HepG2 (cell line): ENCODE results near the gene GPR137. TPM values are rescaled to one million over a fixed set of nuclear protein-coding genes. Genes with fewer than 3 reads are reported as not detected.

ENCODE experiments used
- ADNP ChIP-seq: sonication (generic); formaldehyde crosslinking; IDR thresholded peaks from 2 replicates; pipeline ENCODE4 v1.4.0; 2020; ENCODE audit warnings: missing genetic modification reagents
- CREM ChIP-seq, 2 experiments: sonication (generic) in 1 of 2; formaldehyde crosslinking in 1 of 2; IDR thresholded peaks; 2 replicates each; pipeline versions ENCODE4 v1.4.0 to v1.6.1; 2016 to 2020; ENCODE audit warnings: antibody characterized with exemption in 1 of 2, mild to moderate bottlenecking in 1 of 2, missing genetic modification reagents in 1 of 2
- FOXJ3 ChIP-seq: sonication (generic); formaldehyde crosslinking; IDR thresholded peaks from 2 replicates; pipeline ENCODE4 v1.4.0; 2020; ENCODE audit warnings: missing genetic modification reagents, mild to moderate bottlenecking, borderline replicate concordance
- KDM3A ChIP-seq: IDR thresholded peaks from 2 replicates; pipeline ENCODE4 v1.6.1; 2018; ENCODE audit warnings: low read depth, missing compliant biosample characterization
- KMT2A ChIP-seq: sonication (generic); formaldehyde crosslinking; IDR thresholded peaks from 2 replicates; pipeline ENCODE4 v1.4.0; 2020; ENCODE audit warnings: missing genetic modification reagents
- NFKB2 ChIP-seq: sonication (generic); formaldehyde crosslinking; IDR thresholded peaks from 2 replicates; pipeline ENCODE4 v1.4.0; 2020; ENCODE audit warnings: missing genetic modification reagents, borderline replicate concordance
- PLRG1 ChIP-seq: fragments of 450-650 bp; conservative IDR thresholded peaks from 2 replicates; pipeline ENCODE4 v1.6.1; 2016
- SAP130 ChIP-seq: IDR thresholded peaks from 2 replicates; pipeline ENCODE4 v1.6.1; 2016; ENCODE audit warnings: low read depth
- SP2 ChIP-seq: sonication (generic); formaldehyde crosslinking; IDR thresholded peaks from 2 replicates; pipeline ENCODE4 v1.5.1; 2020; ENCODE audit warnings: mild to moderate bottlenecking, missing genetic modification reagents
- SYNCRIP ChIP-seq: fragments of 200-400 bp; formaldehyde crosslinking; IDR thresholded peaks from 2 replicates; pipeline ENCODE4 v1.6.1; 2018; ENCODE audit warnings: mild to moderate bottlenecking, low read depth, low read length; ENCODE audit not compliant: insufficient read depth
- ZFY ChIP-seq: sonication (generic); formaldehyde crosslinking; IDR thresholded peaks from 2 replicates; pipeline ENCODE4 v1.4.0; 2020; ENCODE audit warnings: missing genetic modification reagents
- ZNF136 ChIP-seq: sonication (generic); formaldehyde crosslinking; IDR thresholded peaks from 2 replicates; pipeline ENCODE4 v1.8.1; 2022; ENCODE audit warnings: low read depth, mild to moderate bottlenecking, moderate library complexity, missing genetic modification reagents
- ZNF331 ChIP-seq: sonication (generic); formaldehyde crosslinking; IDR thresholded peaks from 2 replicates; pipeline ENCODE4 v1.4.0; 2020; ENCODE audit warnings: missing genetic modification reagents
- ZNF547 ChIP-seq: sonication (generic); formaldehyde crosslinking; IDR thresholded peaks from 2 replicates; pipeline ENCODE4 v1.5.1; 2020; ENCODE audit warnings: mild to moderate bottlenecking, missing genetic modification reagents
- ZNF549 ChIP-seq: sonication (generic); formaldehyde crosslinking; IDR thresholded peaks from 2 replicates; pipeline ENCODE4 v1.5.0; 2020; ENCODE audit warnings: missing genetic modification reagents
- ZNF605 ChIP-seq: sonication (generic); formaldehyde crosslinking; IDR thresholded peaks from 2 replicates; pipeline ENCODE4 v1.8.0; 2022; ENCODE audit warnings: mild to moderate bottlenecking, missing genetic modification reagents
- ZSCAN31 ChIP-seq: sonication (generic); formaldehyde crosslinking; IDR thresholded peaks from 2 replicates; pipeline ENCODE4 v1.5.0; 2020; ENCODE audit warnings: low read depth, mild to moderate bottlenecking, missing genetic modification reagents
- polyA plus RNA-seq, 8 experiments: library from polyadenylated mRNA; depleted of rRNA in 3 of 8; stranded (reverse) in 7 of 8; unstranded in 1 of 8; fragments of >200 nt; fragmentation: Illumina TruSeq in 4 of 8; extraction: Trizol in 4 of 8; gene quantifications; 2 replicates each; pipeline versions ENCODE4 v1.2.1 to v1.2.3, GENCODE V29; 2011 to 2016; ENCODE audit warnings: low read depth in 4 of 8, missing spikeins in 1 of 8, mixed read lengths in 1 of 8; ENCODE audit not compliant: insufficient read depth in 1 of 8
- total RNA-seq, 5 experiments: library from RNA; depleted of rRNA; stranded (reverse); fragments of >200 nt; fragmentation: Illumina TruSeq; extraction: Trizol; gene quantifications; 2 replicates each; pipeline ENCODE4 v1.2.3, GENCODE V29; 2016; ENCODE audit warnings: low read depth in 1 of 5
- TF ChIP-seq, protein P1 (sequence below): fragments of 450-650 bp; IDR thresholded peaks from 2 replicates; pipeline ENCODE4 v1.6.1; 2017; ENCODE audit warnings: mild to moderate bottlenecking
- TF ChIP-seq, protein P2 (sequence below): sonication (generic); formaldehyde crosslinking; IDR thresholded peaks from 2 replicates; pipeline ENCODE4 v1.5.1; 2020; ENCODE audit warnings: missing genetic modification reagents, mild to moderate bottlenecking, borderline replicate concordance
- TF ChIP-seq, protein P3 (sequence below): sonication (generic); formaldehyde crosslinking; IDR thresholded peaks from 2 replicates; pipeline ENCODE4 v1.9.0; 2021; ENCODE audit warnings: mild to moderate bottlenecking, missing genetic modification reagents

GPR137 gene
- total and polyA plus RNA-seq, 2 of the 13 experiments (the other 11 are each of a cell fraction or from before 2014, with no cell fraction given): 8.5 to 13.2 TPM

DNA sequence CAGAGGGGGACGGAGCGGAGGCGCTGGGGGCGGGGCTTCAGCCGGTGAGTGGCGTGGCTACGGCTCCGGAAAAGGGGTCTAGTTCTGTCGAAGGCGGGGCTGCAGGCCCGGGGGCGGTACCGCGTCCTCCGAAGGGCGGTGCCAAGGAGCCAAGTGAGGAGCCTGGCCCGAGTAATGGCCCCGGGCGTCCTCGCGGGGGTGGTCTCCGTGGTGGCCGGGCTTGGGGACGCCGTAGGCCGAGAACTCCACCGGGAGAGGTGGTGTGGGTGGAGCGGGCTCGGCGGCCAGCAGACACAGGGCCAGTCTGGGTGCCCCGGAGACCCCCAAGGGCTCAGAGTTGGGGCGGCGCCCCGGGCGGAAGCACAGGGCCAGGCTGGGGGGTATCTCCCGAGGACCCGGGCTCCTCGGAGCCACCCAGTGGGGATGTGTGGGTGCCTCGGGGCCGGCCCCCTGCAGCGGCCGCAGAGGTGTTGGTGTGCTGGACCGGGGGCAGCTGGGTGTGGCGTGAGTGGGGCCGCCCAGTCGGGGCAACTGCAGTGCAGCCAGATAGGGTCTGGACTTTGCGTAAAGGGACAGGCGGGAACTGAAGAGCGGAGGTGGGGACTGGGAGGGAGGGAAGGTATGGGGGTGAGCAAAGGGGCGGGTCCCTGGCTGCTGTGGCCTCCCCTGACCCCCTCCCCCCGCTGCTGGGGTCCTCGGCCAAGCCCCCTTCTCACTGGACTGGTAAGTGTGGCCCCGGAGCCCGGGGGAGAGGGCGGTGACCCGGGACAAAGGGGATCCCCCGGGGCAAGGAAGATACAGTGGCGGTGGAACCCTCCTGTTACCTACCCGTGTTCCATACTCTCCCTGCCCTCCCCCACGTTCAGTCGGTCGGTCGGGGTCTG, 43.9 kb upstream of the GPR137 start (continued):
- TF ChIP-seq, protein P1, sequence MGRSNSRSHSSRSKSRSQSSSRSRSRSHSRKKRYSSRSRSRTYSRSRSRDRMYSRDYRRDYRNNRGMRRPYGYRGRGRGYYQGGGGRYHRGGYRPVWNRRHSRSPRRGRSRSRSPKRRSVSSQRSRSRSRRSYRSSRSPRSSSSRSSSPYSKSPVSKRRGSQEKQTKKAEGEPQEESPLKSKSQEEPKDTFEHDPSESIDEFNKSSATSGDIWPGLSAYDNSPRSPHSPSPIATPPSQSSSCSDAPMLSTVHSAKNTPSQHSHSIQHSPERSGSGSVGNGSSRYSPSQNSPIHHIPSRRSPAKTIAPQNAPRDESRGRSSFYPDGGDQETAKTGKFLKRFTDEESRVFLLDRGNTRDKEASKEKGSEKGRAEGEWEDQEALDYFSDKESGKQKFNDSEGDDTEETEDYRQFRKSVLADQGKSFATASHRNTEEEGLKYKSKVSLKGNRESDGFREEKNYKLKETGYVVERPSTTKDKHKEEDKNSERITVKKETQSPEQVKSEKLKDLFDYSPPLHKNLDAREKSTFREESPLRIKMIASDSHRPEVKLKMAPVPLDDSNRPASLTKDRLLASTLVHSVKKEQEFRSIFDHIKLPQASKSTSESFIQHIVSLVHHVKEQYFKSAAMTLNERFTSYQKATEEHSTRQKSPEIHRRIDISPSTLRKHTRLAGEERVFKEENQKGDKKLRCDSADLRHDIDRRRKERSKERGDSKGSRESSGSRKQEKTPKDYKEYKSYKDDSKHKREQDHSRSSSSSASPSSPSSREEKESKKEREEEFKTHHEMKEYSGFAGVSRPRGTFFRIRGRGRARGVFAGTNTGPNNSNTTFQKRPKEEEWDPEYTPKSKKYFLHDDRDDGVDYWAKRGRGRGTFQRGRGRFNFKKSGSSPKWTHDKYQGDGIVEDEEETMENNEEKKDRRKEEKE: no peak
- TF ChIP-seq ADNP (CRISPR knock-in tag) (no peak), ZSCAN31 (CRISPR knock-in tag) (no peak), ZFY (no peak; the same call in 1 of the 2 replicates), SYNCRIP (no peak), PLRG1 (no peak), NFKB2 (no peak; the same call in 1 of the 2 replicates), ZNF549 (CRISPR knock-in tag) (0 out of 2 replicates have a peak, but pooled peaks have one; percentile 59), ZNF605 (no peak), KDM3A (CRISPR knock-in tag) (peak; percentile 43; the same call in 1 of the 2 replicates), SP2 (CRISPR knock-in tag) (peak; percentile 56; the same call in 1 of the 2 replicates), KMT2A (CRISPR knock-in tag) (no peak), ZNF547 (CRISPR knock-in tag) (no peak; the same call in 1 of the 2 replicates), CREM (IDR thresholded peaks at IDR 0.05) (no peak), CREM (CRISPR knock-in tag; IDR thresholded peaks at IDR 0.05) (no peak), FOXJ3 (CRISPR knock-in tag) (no peak), SAP130 (CRISPR knock-in tag) (peak; percentile 50), ZNF331 (0 out of 2 replicates have a peak, but pooled peaks have one; percentile 4), ZNF136 (no peak)
- TF ChIP-seq, protein P2, sequence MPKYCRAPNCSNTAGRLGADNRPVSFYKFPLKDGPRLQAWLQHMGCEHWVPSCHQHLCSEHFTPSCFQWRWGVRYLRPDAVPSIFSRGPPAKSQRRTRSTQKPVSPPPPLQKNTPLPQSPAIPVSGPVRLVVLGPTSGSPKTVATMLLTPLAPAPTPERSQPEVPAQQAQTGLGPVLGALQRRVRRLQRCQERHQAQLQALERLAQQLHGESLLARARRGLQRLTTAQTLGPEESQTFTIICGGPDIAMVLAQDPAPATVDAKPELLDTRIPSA: peak; percentile 76; the same call in 1 of the 2 replicates
- TF ChIP-seq, protein P3, sequence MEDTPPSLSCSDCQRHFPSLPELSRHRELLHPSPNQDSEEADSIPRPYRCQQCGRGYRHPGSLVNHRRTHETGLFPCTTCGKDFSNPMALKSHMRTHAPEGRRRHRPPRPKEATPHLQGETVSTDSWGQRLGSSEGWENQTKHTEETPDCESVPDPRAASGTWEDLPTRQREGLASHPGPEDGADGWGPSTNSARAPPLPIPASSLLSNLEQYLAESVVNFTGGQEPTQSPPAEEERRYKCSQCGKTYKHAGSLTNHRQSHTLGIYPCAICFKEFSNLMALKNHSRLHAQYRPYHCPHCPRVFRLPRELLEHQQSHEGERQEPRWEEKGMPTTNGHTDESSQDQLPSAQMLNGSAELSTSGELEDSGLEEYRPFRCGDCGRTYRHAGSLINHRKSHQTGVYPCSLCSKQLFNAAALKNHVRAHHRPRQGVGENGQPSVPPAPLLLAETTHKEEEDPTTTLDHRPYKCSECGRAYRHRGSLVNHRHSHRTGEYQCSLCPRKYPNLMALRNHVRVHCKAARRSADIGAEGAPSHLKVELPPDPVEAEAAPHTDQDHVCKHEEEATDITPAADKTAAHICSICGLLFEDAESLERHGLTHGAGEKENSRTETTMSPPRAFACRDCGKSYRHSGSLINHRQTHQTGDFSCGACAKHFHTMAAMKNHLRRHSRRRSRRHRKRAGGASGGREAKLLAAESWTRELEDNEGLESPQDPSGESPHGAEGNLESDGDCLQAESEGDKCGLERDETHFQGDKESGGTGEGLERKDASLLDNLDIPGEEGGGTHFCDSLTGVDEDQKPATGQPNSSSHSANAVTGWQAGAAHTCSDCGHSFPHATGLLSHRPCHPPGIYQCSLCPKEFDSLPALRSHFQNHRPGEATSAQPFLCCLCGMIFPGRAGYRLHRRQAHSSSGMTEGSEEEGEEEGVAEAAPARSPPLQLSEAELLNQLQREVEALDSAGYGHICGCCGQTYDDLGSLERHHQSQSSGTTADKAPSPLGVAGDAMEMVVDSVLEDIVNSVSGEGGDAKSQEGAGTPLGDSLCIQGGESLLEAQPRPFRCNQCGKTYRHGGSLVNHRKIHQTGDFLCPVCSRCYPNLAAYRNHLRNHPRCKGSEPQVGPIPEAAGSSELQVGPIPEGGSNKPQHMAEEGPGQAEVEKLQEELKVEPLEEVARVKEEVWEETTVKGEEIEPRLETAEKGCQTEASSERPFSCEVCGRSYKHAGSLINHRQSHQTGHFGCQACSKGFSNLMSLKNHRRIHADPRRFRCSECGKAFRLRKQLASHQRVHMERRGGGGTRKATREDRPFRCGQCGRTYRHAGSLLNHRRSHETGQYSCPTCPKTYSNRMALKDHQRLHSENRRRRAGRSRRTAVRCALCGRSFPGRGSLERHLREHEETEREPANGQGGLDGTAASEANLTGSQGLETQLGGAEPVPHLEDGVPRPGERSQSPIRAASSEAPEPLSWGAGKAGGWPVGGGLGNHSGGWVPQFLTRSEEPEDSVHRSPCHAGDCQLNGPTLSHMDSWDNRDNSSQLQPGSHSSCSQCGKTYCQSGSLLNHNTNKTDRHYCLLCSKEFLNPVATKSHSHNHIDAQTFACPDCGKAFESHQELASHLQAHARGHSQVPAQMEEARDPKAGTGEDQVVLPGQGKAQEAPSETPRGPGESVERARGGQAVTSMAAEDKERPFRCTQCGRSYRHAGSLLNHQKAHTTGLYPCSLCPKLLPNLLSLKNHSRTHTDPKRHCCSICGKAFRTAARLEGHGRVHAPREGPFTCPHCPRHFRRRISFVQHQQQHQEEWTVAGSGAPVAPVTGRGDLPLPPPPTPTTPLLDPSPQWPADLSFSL (CRISPR knock-in tag): no peak
